Activated T-cell treated with anti-CD3 and anti-CD28 coated beads for 24 hours (primary cell): ENCODE measurements around the gene VSIG10L.
A peak's percentile ranks its signal among the peaks of the same experiment; 100 is the strongest.

Source experiments
- DNase-seq: peaks from one replicate; pipeline ENCODE4 v3.0.0-alpha.2; 2020; ENCODE audit warnings: low read depth

The VSIG10L gene

GRCh38 chr19:51341976-51342580, at the start of gene VSIG10L:
Gene VSIG10L (minus strand): TSS chr19:51342139. CDS start chr19:51342124, 15 bp downstream.
- DNase-seq: no peak

DNA sequence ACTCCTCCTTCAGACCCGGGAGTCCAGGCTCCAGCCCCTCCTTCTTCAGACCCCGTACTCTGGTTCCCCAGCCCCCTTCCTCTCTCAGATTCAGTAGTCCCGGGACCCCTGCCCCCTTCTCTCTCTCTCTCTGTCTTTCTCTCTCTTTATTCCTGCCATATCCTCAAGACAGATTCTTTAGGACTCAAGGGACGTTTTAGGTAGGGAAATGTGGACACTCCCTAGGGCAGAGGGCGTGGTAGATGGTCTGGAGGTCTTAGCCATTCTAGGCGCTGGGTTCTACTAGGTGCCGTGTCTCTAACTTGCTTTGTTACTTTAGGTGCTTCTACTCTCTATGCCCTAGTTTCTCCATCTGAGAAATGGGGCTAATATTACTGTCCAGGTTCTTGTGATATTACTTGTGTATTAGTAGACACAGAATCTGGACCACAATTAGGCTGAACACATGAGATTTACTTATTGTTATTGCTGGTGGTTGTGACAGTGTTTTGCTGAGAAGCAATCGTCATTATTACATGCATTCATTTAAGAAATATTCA, 49.2 kb upstream of the VSIG10L start:
- DNase-seq: no peak

DNA sequence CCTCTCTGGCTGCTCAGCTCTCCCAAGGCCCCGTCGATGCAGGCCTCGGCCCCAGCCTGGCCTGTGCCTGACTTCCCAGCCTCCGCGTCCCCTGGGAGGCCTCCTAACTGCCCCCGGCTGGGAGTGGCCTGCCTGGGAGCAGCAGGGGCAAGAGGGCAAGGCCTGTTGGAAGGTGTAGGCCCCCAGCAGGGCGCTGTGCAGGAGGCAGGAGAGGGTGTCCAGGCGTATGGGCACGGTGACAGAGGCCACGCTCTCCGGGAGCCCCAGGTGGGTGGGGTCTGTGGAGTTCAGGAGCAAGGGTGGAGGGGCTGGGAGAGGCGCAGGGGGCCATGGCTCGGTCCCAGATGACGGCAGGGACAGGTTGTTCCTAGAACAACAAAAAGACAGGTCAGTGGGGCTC, 47.2 kb upstream of the VSIG10L start:
- no peak for DNase-seq

- DNase-seq: no peak
Measured at GRCh38 chr19:51387924-51388389, 46.0 kb upstream of the VSIG10L start, which contains the start of gene LIM2. Gene LIM2 (minus strand): TSS chr19:51387974. CDS start chr19:51387443, 531 bp downstream.

DNA sequence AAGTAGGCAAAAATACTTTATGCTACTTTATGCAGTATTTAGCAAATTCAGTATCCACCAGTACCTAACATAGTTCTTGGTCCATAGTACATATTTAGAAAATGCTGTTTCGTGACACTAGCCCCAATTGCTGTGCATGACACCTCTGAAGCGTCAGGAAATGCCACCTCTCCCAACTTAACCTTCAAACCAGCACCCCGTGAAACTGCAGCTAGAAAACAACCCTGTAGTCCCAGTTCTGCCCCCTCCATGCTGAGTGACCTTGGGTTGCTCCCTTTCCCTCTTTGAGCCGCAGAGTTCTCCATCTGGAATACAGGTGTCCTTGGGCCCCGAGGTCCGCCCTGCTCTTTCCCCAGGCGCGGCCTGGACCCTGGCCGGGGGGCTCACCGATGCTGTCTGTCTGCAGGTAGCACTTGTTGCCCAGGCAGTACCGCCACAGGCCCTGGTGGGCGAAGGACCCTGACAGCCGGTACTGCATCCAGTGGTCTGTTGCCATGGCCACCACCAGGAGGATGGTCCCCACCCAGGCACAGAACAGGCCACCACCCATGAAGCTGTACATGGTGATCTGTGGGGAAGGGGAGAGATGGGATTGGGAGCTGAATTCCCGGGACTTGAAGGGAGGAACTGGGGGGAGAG, 45.1 kb upstream of the VSIG10L start:
- no peak for DNase-seq

DNA sequence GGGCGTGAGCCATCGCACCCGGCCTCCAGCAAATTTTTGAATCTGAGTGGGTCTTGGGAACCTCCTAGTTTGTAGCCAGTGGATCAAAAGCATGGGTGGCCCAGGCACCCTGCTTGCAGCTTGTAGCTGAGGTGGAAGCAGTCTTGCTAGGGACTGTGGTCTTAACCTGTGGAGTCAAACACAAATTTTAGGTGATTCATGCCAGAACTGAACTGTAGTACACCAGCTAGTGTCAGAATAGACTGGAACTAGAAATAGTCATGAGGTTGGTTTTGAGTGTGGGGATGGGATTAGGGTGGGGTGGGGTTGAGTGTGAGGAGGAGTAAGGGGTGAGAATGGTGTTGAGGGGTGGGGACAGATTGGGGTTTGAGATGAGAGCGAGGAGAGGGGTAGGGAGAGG, 40.1 kb upstream of the VSIG10L start:
- no peak for DNase-seq

DNA sequence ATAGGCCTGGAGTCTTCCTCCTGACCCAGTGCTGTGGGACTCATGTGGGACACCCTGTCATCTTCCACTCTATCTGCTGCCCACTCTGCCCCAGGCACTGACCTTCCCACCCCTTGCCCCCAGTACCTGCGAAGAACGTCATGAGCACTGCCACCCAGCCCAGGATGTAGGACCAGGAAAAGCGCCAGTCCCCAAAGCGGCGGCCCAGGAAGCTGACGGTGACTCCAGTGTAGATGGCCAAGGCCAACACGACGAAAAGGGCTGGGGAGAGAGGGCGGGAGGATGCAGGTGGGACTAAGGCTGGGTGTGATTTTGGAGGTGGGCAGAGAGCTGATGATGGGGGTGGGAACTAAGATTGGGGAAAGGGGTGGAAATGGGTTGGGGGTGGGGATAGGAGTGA, 38.4 kb upstream of the VSIG10L start:
- no peak for DNase-seq

GRCh38 chr19:51377422-51377821, 35.5 kb upstream of the VSIG10L start:
- DNase-seq: no peak

DNA sequence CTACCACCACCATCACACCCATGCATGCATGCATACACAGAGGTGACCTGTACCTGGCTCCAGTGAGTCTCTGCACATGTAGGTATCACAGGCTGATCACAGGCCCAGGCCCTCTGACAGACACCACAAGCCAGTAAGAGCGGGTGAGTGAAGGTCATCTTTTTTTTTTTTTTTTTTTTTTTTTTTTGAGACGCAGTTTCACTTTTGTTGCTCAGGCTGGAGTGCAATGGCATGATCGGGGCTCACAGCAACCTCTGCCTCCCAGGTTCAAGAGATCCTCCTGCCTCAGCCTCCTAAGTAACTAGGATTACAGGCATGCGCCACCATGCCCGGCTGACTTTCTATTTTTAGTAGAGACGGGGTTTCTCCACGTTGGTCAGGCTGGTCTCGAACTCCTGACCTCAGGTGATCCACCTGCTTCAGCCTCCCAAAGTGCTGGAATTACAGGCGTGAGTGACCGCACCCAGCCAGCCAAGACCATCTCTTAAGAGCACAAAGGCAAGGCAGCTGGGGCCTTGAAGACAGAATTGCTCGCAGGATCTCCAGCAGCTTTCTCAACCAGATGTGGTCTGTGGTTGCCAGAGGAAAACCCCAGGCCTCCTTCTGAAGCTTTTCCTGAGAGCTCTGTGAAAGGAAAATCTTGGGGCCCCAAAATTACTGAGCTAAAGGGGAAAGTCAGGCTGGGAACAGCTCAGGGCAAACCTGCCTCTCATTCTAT, 33.7 kb upstream of the VSIG10L start:
- DNase-seq: peak; percentile 47

DNA sequence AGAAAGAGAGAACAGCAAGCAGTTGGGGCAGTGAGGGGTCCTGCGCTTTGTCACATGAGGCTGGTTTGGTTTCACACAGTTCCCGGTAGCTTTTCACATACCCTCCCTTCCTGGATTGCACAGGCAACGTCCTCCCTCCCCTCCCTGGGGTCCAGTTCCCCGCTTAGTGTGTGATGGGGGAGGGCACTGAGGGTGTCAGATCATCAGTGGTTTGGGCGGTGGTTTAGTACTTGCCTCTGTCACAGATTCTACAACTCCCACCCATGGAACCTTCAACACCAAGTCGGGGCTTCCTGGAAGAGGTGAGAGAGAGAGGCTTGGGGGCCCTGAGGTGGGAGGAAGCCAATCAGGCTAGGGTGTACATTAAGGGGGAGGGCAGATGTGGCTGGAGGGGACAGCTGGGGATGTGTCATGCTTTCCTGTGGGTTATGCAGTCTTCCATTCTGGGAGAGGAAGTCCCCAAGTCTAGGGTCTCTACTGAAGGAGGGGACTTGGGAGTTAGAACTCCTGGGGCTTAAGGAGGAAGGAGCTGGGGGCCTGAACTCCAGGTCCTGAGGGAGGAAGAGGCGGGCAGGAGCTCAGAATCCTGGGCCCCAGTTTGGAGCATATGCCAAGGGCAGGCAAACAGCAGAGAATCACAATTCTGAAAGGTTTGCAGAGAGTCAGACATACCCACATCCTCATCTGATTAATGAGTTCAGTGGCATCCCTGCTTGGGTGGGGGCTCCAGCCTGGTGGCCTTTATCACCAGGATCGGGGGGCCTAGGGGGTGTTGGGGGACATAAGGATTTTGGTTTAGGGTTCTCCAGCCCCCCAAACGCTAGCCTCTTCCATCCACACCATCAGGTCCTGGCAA, 30.9 kb upstream of the VSIG10L start, which contains the start of gene NKG7:
Gene NKG7, minus strand, starts transcription at position 6 of the 856 bp plus-strand sequence. CDS start 119 bp downstream, outside the sequence.
- DNase-seq: peak; percentile 83

DNA sequence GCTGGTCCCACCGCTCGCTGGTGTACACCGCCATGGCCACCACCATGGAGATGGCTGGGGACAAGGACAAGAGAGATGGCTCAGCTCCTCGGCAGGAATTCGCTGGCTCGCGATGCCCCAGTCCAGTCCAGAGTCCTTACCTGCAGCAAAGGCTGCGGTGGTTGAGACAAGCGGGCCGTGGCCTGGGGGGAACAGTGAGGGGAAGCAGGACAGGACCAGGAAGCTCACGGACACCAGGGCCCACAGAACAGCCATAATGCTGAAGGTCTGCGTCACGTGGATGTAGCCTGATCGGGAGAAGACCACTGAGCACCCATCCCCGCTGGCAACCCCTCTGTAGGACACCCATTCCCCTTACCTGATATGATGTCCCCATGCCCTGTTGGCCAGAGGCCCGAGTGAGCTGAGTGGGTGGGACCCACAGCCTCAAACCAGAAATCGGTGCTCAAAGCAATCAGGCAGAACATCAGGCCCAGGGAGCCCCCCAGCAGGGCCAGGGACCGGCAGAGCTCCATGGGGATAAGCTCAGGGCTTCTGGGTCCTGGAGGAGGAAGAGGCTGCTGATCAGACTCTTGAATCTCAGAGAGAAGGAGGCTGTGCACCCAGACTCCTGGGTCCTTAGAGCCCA, 30.2 kb upstream of the VSIG10L start:
- DNase-seq: no peak

- DNase-seq: no peak
Measured at GRCh38 chr19:51371186-51371690, 29.3 kb upstream of the VSIG10L start.

DNA sequence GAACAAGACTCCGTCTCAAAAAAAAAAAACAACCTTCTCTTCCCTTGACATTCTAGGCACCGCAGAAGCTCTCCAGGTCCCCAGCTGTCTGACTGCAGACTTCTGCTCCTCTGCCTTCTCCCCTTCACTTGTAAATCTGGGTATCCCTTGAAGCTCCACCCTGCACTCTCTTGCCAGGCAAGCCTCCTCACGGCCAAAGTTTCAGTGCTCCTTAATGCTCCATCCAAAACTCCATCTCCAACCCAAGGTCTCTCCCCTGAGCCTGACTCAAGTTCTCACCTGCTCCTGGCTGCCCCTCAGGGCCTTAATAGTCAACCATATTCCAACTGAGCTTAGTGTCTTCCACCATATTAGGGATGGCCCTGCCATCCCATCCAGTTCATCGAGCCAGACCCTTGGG, 28.3 kb upstream of the VSIG10L start:
- DNase-seq: no peak

- no peak for DNase-seq
Measured at GRCh38 chr19:51368366-51369282, 26.7 kb upstream of the VSIG10L start, which contains the start of gene CLDND2. Gene CLDND2 (minus strand): TSS chr19:51369003. CDS start chr19:51368577, 426 bp downstream.

- peak; percentile 98 for DNase-seq
Measured at GRCh38 chr19:51367565-51368365, 25.8 kb upstream of the VSIG10L start.

GRCh38 chr19:51367255-51367564, 25.3 kb upstream of the VSIG10L start:
- DNase-seq: no peak

- DNase-seq: peak; percentile 92
Measured at GRCh38 chr19:51366389-51367254, 24.7 kb upstream of the VSIG10L start.

- DNase-seq: no peak
Measured at GRCh38 chr19:51365965-51366388, 24.0 kb upstream of the VSIG10L start, which contains the start of gene ETFB. Gene ETFB (minus strand): TSS chr19:51366388. CDS start chr19:51366326, 62 bp downstream.
